H9 (cell line): ENCODE data around the gene SLC25A25. TPM values are rescaled to one million over a fixed set of nuclear protein-coding genes. Genes with fewer than 3 reads are reported as not detected.

Experiments used
- DNase-seq: peaks from one replicate; pipeline ENCODE4 v3.0.0-alpha.2; 2017
- H2AFZ ChIP-seq: one replicate; pipeline ENCODE4 v1.6.1; 2013; ENCODE audit warnings: mild to moderate bottlenecking, low read length, control low read depth, moderate library complexity
- H2AK5ac ChIP-seq: 2 replicates; pipeline ENCODE4 v1.6.1; 2013; ENCODE audit warnings: low read length, control low read depth, mixed read lengths; ENCODE audit not compliant: insufficient read length
- H2BK120ac ChIP-seq: one replicate; pipeline ENCODE4 v1.6.1; 2013; ENCODE audit warnings: low read depth, mild to moderate bottlenecking, low read length, control low read depth, inconsistent platforms; ENCODE audit not compliant: poor library complexity, severe bottlenecking
- H2BK12ac ChIP-seq: 2 replicates; pipeline ENCODE4 v1.6.1; 2013; ENCODE audit warnings: low read length, control low read depth, mixed read lengths, low read depth; ENCODE audit not compliant: insufficient read length
- H2BK15ac ChIP-seq: 2 replicates; pipeline ENCODE4 v1.6.1; 2013; ENCODE audit warnings: low read depth, low read length, control low read depth
- H2BK20ac ChIP-seq: one replicate; pipeline ENCODE4 v1.6.1; 2013; ENCODE audit warnings: low read depth, mild to moderate bottlenecking, low read length, control low read depth, inconsistent platforms; ENCODE audit not compliant: poor library complexity, severe bottlenecking
- H2BK5ac ChIP-seq: 2 replicates; pipeline ENCODE4 v1.6.1; 2013; ENCODE audit warnings: low read length, control low read depth, mixed read lengths; ENCODE audit not compliant: insufficient read length
- H3K14ac ChIP-seq: 2 replicates; pipeline ENCODE4 v1.6.1; 2013; ENCODE audit warnings: low read length, control low read depth; ENCODE audit not compliant: insufficient read depth
- H3K18ac ChIP-seq: 2 replicates; pipeline ENCODE4 v1.6.1; 2013; ENCODE audit warnings: low read depth, mild to moderate bottlenecking, mixed read lengths, low read length, control low read depth; ENCODE audit not compliant: insufficient read length
- H3K23ac ChIP-seq: 2 replicates; pipeline ENCODE4 v1.6.1; 2013; ENCODE audit warnings: low read length, control low read depth, mixed read lengths, low read depth; ENCODE audit not compliant: insufficient read length
- H3K23me2 ChIP-seq: 2 replicates; pipeline ENCODE4 v1.6.1; 2013; ENCODE audit warnings: low read depth, mild to moderate bottlenecking, mixed read lengths, low read length, control low read depth; ENCODE audit not compliant: insufficient read length, poor library complexity, severe bottlenecking
- H3K27ac ChIP-seq: 2 replicates; pipeline ENCODE4 v1.5.1; 2013; ENCODE audit warnings: low read length, control low read depth, mixed read lengths, low read depth; ENCODE audit not compliant: insufficient read length
- H3K27me3 ChIP-seq: 2 replicates; pipeline ENCODE4 v1.6.1; 2013; ENCODE audit warnings: low read length, control low read depth, inconsistent platforms; ENCODE audit not compliant: insufficient read depth
- H3K4ac ChIP-seq: 2 replicates; pipeline ENCODE4 v1.6.1; 2013; ENCODE audit warnings: low read depth, mild to moderate bottlenecking, control low read depth, inconsistent platforms, low read length, moderate library complexity
- H3K4me1 ChIP-seq: 2 replicates; pipeline ENCODE4 v1.6.1; 2013; ENCODE audit warnings: low read length, control low read depth, inconsistent platforms; ENCODE audit not compliant: insufficient read depth
- H3K4me2 ChIP-seq: 2 replicates; pipeline ENCODE4 v1.6.1; 2013; ENCODE audit warnings: low read length, control low read depth, mixed read lengths; ENCODE audit not compliant: insufficient read length, insufficient read depth
- H3K56ac ChIP-seq: 2 replicates; pipeline ENCODE4 v1.6.1; 2013; ENCODE audit warnings: low read depth, mild to moderate bottlenecking, mixed read lengths, low read length, control low read depth; ENCODE audit not compliant: insufficient read length
- H3K79me1 ChIP-seq: 2 replicates; pipeline ENCODE4 v1.6.1; 2013; ENCODE audit warnings: low read depth, mild to moderate bottlenecking, moderate library complexity, low read length, control low read depth, inconsistent platforms; ENCODE audit not compliant: insufficient read depth, poor library complexity, severe bottlenecking
- H3K79me2 ChIP-seq: 2 replicates; pipeline ENCODE4 v1.6.1; 2013; ENCODE audit warnings: low read length, control low read depth, inconsistent platforms; ENCODE audit not compliant: insufficient read depth
- H3K9ac ChIP-seq: 2 replicates; pipeline ENCODE4 v1.6.1; 2013; ENCODE audit warnings: low read length, control low read depth, mixed read lengths; ENCODE audit not compliant: insufficient read length; ENCODE audit errors: extremely low read depth
- H3K9me3 ChIP-seq: one replicate; pipeline ENCODE4 v1.6.1; 2013; ENCODE audit warnings: low read depth, low read length, inconsistent platforms; ENCODE audit not compliant: control insufficient read depth
- H3T11ph ChIP-seq: one replicate; pipeline ENCODE4 v1.6.1; 2013; ENCODE audit warnings: mild to moderate bottlenecking, low read length, control low read depth, inconsistent platforms
- H4K20me1 ChIP-seq: one replicate; pipeline ENCODE4 v1.6.1; 2013; ENCODE audit not compliant: control insufficient read depth, insufficient read length, insufficient read depth
- H4K5ac ChIP-seq: 2 replicates; pipeline ENCODE4 v1.6.1; 2013; ENCODE audit warnings: low read depth, mild to moderate bottlenecking, mixed read lengths, low read length, control low read depth; ENCODE audit not compliant: insufficient read length
- H4K8ac ChIP-seq: replicated peaks from 2 replicates; pipeline ENCODE4 v1.6.1; 2013; ENCODE audit warnings: low read length, control low read depth, mixed read lengths, low read depth; ENCODE audit not compliant: insufficient read length
- H4K91ac ChIP-seq: 2 replicates; pipeline ENCODE4 v1.6.1; 2013; ENCODE audit warnings: low read depth, mild to moderate bottlenecking, moderate library complexity, mixed read lengths, low read length, control low read depth; ENCODE audit not compliant: insufficient read length
- H3K27ac Mint-ChIP-seq, 3 experiments: 2 replicates in 2 of 3; 3 replicates in 1 of 3; pipeline ENCODE4 v1.8.0; 2020 to 2021; ENCODE audit warnings: mixed read lengths in 3 of 3, mild to moderate bottlenecking in 1 of 3, moderate library complexity in 1 of 3
- H3K27me3 Mint-ChIP-seq: 2 replicates; pipeline ENCODE4 v1.8.0; 2021; ENCODE audit warnings: low read depth, mild to moderate bottlenecking, moderate library complexity, mixed read lengths
- H3K36me3 Mint-ChIP-seq, 3 experiments: 2 replicates in 2 of 3; 3 replicates in 1 of 3; pipeline ENCODE4 v1.8.0; 2020 to 2021; ENCODE audit warnings: low read depth in 3 of 3, mixed read lengths in 3 of 3; ENCODE audit not compliant: insufficient read depth in 1 of 3
- H3K4me1 Mint-ChIP-seq, 2 experiments: 2 replicates each; pipeline ENCODE4 v1.8.0; 2020; ENCODE audit warnings: mixed read lengths in 2 of 2
- H3K4me3 Mint-ChIP-seq, 2 experiments: 2 replicates in 1 of 2; 3 replicates in 1 of 2; pipeline ENCODE4 v1.8.0; 2020 to 2021; ENCODE audit warnings: mild to moderate bottlenecking in 2 of 2, mixed read lengths in 2 of 2, moderate library complexity in 1 of 2
- H3K9me3 Mint-ChIP-seq, 2 experiments: 2 replicates in 1 of 2; 3 replicates in 1 of 2; pipeline ENCODE4 v1.8.0; 2020; ENCODE audit warnings: mild to moderate bottlenecking in 2 of 2, mixed read lengths in 2 of 2, moderate library complexity in 1 of 2
- WGBS: extraction: QIAGEN DNeasy Blood & Tissue Kit; methylation state at CpG from one replicate; pipeline ENCODE4 v1.1.7; 2013; ENCODE audit warnings: missing lambda C conversion rate, low lambda C conversion rate, mixed read lengths; ENCODE audit not compliant: insufficient read length; ENCODE audit errors: extremely low coverage; 5-methylcytosine and 5-hydroxymethylcytosine counted together
- total RNA-seq: library from RNA; stranded (reverse); gene quantifications from 2 replicates; pipeline ENCODE4 v1.2.1, GENCODE V29; 2021
- TF ChIP-seq, protein P1 (sequence below): fragments of 200-600 bp; sonication (generic); conservative IDR thresholded peaks from 3 replicates; pipeline ENCODE4 v1.8.0; 2021; ENCODE audit warnings: antibody characterized with exemption, mild to moderate bottlenecking

Gene SLC25A25
- total RNA-seq, 1 experiment from 2014 or later, result 16.9 TPM

- peak overlapping the region in 2 of 3 experiments; percentile 62 to 76; a peak in 3 of 7 replicates for H3K27ac Mint-ChIP-seq
- TF ChIP-seq, protein P1, sequence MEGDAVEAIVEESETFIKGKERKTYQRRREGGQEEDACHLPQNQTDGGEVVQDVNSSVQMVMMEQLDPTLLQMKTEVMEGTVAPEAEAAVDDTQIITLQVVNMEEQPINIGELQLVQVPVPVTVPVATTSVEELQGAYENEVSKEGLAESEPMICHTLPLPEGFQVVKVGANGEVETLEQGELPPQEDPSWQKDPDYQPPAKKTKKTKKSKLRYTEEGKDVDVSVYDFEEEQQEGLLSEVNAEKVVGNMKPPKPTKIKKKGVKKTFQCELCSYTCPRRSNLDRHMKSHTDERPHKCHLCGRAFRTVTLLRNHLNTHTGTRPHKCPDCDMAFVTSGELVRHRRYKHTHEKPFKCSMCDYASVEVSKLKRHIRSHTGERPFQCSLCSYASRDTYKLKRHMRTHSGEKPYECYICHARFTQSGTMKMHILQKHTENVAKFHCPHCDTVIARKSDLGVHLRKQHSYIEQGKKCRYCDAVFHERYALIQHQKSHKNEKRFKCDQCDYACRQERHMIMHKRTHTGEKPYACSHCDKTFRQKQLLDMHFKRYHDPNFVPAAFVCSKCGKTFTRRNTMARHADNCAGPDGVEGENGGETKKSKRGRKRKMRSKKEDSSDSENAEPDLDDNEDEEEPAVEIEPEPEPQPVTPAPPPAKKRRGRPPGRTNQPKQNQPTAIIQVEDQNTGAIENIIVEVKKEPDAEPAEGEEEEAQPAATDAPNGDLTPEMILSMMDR, result no peak
These were observed 12.5 kb upstream of the SLC25A25 start for GRCh38 chr9:128055344-128056040.

More at GRCh38 chr9:128055344-128056040, 12.5 kb upstream of the SLC25A25 start:
- no peak overlapping the region for H3K18ac ChIP-seq
- no CpG with 5 or more reads among the region's 7 CpGs for WGBS
- Mint-ChIP-seq H3K36me3 (no peaks in the 10 kb centered on the region), H3K4me3 (peak overlapping the region in 1 of 2 experiments; percentile 51; a peak in 2 of 5 replicates), H3K4me1 (peaks cover 25 to 34% of the 10 kb centered on the region in 2 experiments), H3K27me3 (no peaks in the 10 kb centered on the region), H3K9me3 (no peaks in the 10 kb centered on the region; a peak in 1 of 5 replicates)
- no peak overlapping the region for H3K23ac ChIP-seq
- no peak overlapping the region for H3K4ac ChIP-seq
- no peak overlapping the region for H2AK5ac ChIP-seq
- H4K91ac ChIP-seq, result no peak overlapping the region
- peaks cover 3% of the 10 kb centered on the region; the same call in 1 of the 2 replicates for H3K4me1 ChIP-seq
- H3K79me2 ChIP-seq, result no peaks in the 10 kb centered on the region
- H3K9me3 ChIP-seq, result no peaks in the 10 kb centered on the region
- H3K14ac ChIP-seq, result 0 out of 2 replicates have a peak overlapping the region, but pooled peaks have one; percentile 34
- no peak overlapping the region for H2AFZ ChIP-seq
- H2BK5ac ChIP-seq, result no peak overlapping the region
- H3K9ac ChIP-seq, result no peak overlapping the region
- DNase-seq, result peak; percentile 59
- H3K27me3 ChIP-seq, result no peaks in the 10 kb centered on the region
- no peaks in the 10 kb centered on the region for H4K20me1 ChIP-seq
- H4K5ac ChIP-seq, result no peak overlapping the region
- H3K27ac ChIP-seq, result no peak overlapping the region
- no peak overlapping the region for H2BK15ac ChIP-seq
- H3K56ac ChIP-seq, result no peak overlapping the region
- no peak overlapping the region for H2BK120ac ChIP-seq
- no peak overlapping the region for H3K4me2 ChIP-seq
- no peak overlapping the region for H3T11ph ChIP-seq
- no peak overlapping the region for H4K8ac ChIP-seq
- no peaks in the 10 kb centered on the region for H3K23me2 ChIP-seq
- no peak overlapping the region for H2BK20ac ChIP-seq
- no peak overlapping the region for H2BK12ac ChIP-seq
- no peaks in the 10 kb centered on the region for H3K79me1 ChIP-seq
